Embryonic facial prominence (tissue), 1 donor: ENCODE data around the gene PCSK4.

Source experiments
- DNase-seq: peaks from one replicate; pipeline ENCODE4 v3.0.0-alpha.2; 2016; ENCODE audit errors: extremely low spot score

Gene PCSK4

GRCh38 chr19:1470305-1471009 is 19.7 kb downstream of the PCSK4 start:
- DNase-seq: no peak

- no peak for DNase-seq
Observed at GRCh38 chr19:1470055-1470304, 20.2 kb downstream of the PCSK4 start.

GRCh38 chr19:1469255-1470054 is 20.7 kb downstream of the PCSK4 start:
- no peak for DNase-seq

GRCh38 chr19:1468821-1469254 is 21.3 kb downstream of the PCSK4 start:
- no peak for DNase-seq

GRCh38 chr19:1468274-1468820 is 21.8 kb downstream of the PCSK4 start:
- no peak for DNase-seq

- no peak for DNase-seq
Observed at GRCh38 chr19:1467490-1468273, 22.5 kb downstream of the PCSK4 start.

- DNase-seq: no peak
Observed at GRCh38 chr19:1467215-1467489, 23.0 kb downstream of the PCSK4 start.

GRCh38 chr19:1466461-1467214 is 23.5 kb downstream of the PCSK4 start:
- DNase-seq: no peak

GRCh38 chr19:1466018-1466460 is 24.1 kb downstream of the PCSK4 start:
- DNase-seq: no peak

- no peak for DNase-seq
Observed at GRCh38 chr19:1465191-1466016, 24.7 kb downstream of the PCSK4 start.

- DNase-seq: no peak
Observed at GRCh38 chr19:1461862-1462261, 28.3 kb downstream of the PCSK4 start.

- no peak for DNase-seq
Observed at GRCh38 chr19:1460033-1460995, 29.8 kb downstream of the PCSK4 start.

GRCh38 chr19:1459479-1459878 is 30.7 kb downstream of the PCSK4 start:
- DNase-seq: no peak

GRCh38 chr19:1457892-1458291 is 32.3 kb downstream of the PCSK4 start:
- no peak for DNase-seq

GRCh38 chr19:1457031-1457739 is 33.0 kb downstream of the PCSK4 start:
- no peak for DNase-seq

GRCh38 chr19:1456121-1456900 is 33.8 kb downstream of the PCSK4 start:
- DNase-seq: no peak

GRCh38 chr19:1455336-1456120 is 34.6 kb downstream of the PCSK4 start:
- DNase-seq: no peak

GRCh38 chr19:1455002-1455335 is 35.2 kb downstream of the PCSK4 start:
- DNase-seq: no peak
